HUES48 (cell line): Measurements from ENCODE around the gene VSTM5.

Source experiments
- H3K27ac ChIP-seq: one replicate; pipeline ENCODE4 v1.7.0; 2013; ENCODE audit warnings: low read depth, low read length, inconsistent platforms
- H3K27me3 ChIP-seq: 2 replicates; pipeline ENCODE4 v1.6.1; 2013; ENCODE audit warnings: mild to moderate bottlenecking, low read length; ENCODE audit not compliant: control insufficient read depth, insufficient read depth
- H3K36me3 ChIP-seq: 2 replicates; pipeline ENCODE4 v1.6.1; 2013; ENCODE audit warnings: low read length; ENCODE audit not compliant: control insufficient read depth, insufficient read depth
- H3K4me1 ChIP-seq: 2 replicates; pipeline ENCODE4 v1.6.1; 2013; ENCODE audit warnings: mild to moderate bottlenecking, low read length; ENCODE audit not compliant: control insufficient read depth, insufficient read depth
- H3K4me3 ChIP-seq: 2 replicates; pipeline ENCODE4 v1.5.1; 2013; ENCODE audit warnings: mild to moderate bottlenecking, low read depth, low read length
- H3K9ac ChIP-seq: 2 replicates; pipeline ENCODE4 v1.6.1; 2013; ENCODE audit warnings: mild to moderate bottlenecking, low read depth, low read length, moderate library complexity
- H3K9me3 ChIP-seq: 2 replicates; pipeline ENCODE4 v1.6.1; 2013; ENCODE audit warnings: low read length; ENCODE audit not compliant: control insufficient read depth, insufficient read depth

Gene VSTM5

GRCh38 chr11:93842034-93842433, 8.4 kb downstream of the VSTM5 start:
- Histone ChIP-seq H3K27me3 (no peaks in the 10 kb centered on the region), H3K36me3 (no peaks in the 10 kb centered on the region), H3K4me1 (no peaks in the 10 kb centered on the region), H3K27ac (no peak overlapping the region), H3K9ac (no peak overlapping the region), H3K4me3 (no peak overlapping the region), H3K9me3 (no peaks in the 10 kb centered on the region)

GRCh38 chr11:93841446-93841845, 9.0 kb downstream of the VSTM5 start:
- H3K27ac ChIP-seq: no peak overlapping the region
- H3K9me3 ChIP-seq: no peaks in the 10 kb centered on the region
- no peak overlapping the region for H3K4me3 ChIP-seq
- H3K27me3 ChIP-seq: no peaks in the 10 kb centered on the region
- H3K36me3 ChIP-seq: no peaks in the 10 kb centered on the region
- H3K9ac ChIP-seq: no peak overlapping the region
- H3K4me1 ChIP-seq: no peaks in the 10 kb centered on the region

GRCh38 chr11:93840981-93841380, 9.4 kb downstream of the VSTM5 start:
- H3K4me1 ChIP-seq: no peaks in the 10 kb centered on the region
- H3K9me3 ChIP-seq: no peaks in the 10 kb centered on the region
- H3K27ac ChIP-seq: no peak overlapping the region
- no peak overlapping the region for H3K9ac ChIP-seq
- no peak overlapping the region for H3K4me3 ChIP-seq
- H3K36me3 ChIP-seq: no peaks in the 10 kb centered on the region
- H3K27me3 ChIP-seq: no peaks in the 10 kb centered on the region

GRCh38 chr11:93840180-93840579, 10.2 kb downstream of the VSTM5 start:
- Histone ChIP-seq H3K9ac (no peak overlapping the region), H3K27ac (no peak overlapping the region), H3K27me3 (no peaks in the 10 kb centered on the region), H3K4me1 (no peaks in the 10 kb centered on the region), H3K4me3 (no peak overlapping the region), H3K36me3 (no peaks in the 10 kb centered on the region), H3K9me3 (no peaks in the 10 kb centered on the region)

GRCh38 chr11:93838967-93839366, 11.5 kb downstream of the VSTM5 start:
- no peaks in the 10 kb centered on the region for H3K27me3 ChIP-seq
- no peaks in the 10 kb centered on the region for H3K9me3 ChIP-seq
- no peaks in the 10 kb centered on the region for H3K4me1 ChIP-seq
- no peaks in the 10 kb centered on the region for H3K36me3 ChIP-seq
- no peak overlapping the region for H3K27ac ChIP-seq
- no peak overlapping the region for H3K4me3 ChIP-seq
- no peak overlapping the region for H3K9ac ChIP-seq

GRCh38 chr11:93832780-93833179, 17.6 kb downstream of the VSTM5 start:
- no peak overlapping the region for H3K4me3 ChIP-seq
- H3K27ac ChIP-seq: no peak overlapping the region
- H3K9ac ChIP-seq: no peak overlapping the region
- no peaks in the 10 kb centered on the region for H3K27me3 ChIP-seq
- H3K4me1 ChIP-seq: no peaks in the 10 kb centered on the region
- no peaks in the 10 kb centered on the region for H3K9me3 ChIP-seq
- H3K36me3 ChIP-seq: no peaks in the 10 kb centered on the region

GRCh38 chr11:93831343-93832127, 18.9 kb downstream of the VSTM5 start:
- Histone ChIP-seq H3K36me3 (no peaks in the 10 kb centered on the region), H3K4me1 (no peaks in the 10 kb centered on the region), H3K9me3 (no peaks in the 10 kb centered on the region)

GRCh38 chr11:93829598-93829997, 20.8 kb downstream of the VSTM5 start:
- no peak overlapping the region for H3K4me3 ChIP-seq
- H3K4me1 ChIP-seq: no peaks in the 10 kb centered on the region
- no peak overlapping the region for H3K27ac ChIP-seq
- H3K36me3 ChIP-seq: no peaks in the 10 kb centered on the region
- no peaks in the 10 kb centered on the region for H3K9me3 ChIP-seq
- no peak overlapping the region for H3K9ac ChIP-seq
- no peaks in the 10 kb centered on the region for H3K27me3 ChIP-seq

More at GRCh38 chr11:93831343-93832127, 18.9 kb downstream of the VSTM5 start:
- Histone ChIP-seq H3K4me3 (no peak overlapping the region), H3K9ac (no peak overlapping the region), H3K27ac (no peak overlapping the region), H3K27me3 (no peaks in the 10 kb centered on the region)

- no peak overlapping the region for H3K9ac ChIP-seq
- no peak overlapping the region for H3K27ac ChIP-seq
- H3K36me3 ChIP-seq: no peaks in the 10 kb centered on the region
- H3K27me3 ChIP-seq: no peaks in the 10 kb centered on the region
- H3K9me3 ChIP-seq: no peaks in the 10 kb centered on the region
- H3K4me3 ChIP-seq: no peak overlapping the region
- H3K4me1 ChIP-seq: no peaks in the 10 kb centered on the region
These were observed 23.1 kb downstream of the VSTM5 start for GRCh38 chr11:93827363-93827762.

- peaks cover 17% of the 10 kb centered on the region for H3K4me1 ChIP-seq
- no peak overlapping the region for H3K4me3 ChIP-seq
- H3K9me3 ChIP-seq: no peaks in the 10 kb centered on the region
- no peak overlapping the region for H3K9ac ChIP-seq
- no peak overlapping the region for H3K27ac ChIP-seq
- no peaks in the 10 kb centered on the region for H3K36me3 ChIP-seq
- H3K27me3 ChIP-seq: no peaks in the 10 kb centered on the region
These were observed 27.2 kb downstream of the VSTM5 start for GRCh38 chr11:93823210-93823609.

- H3K9me3 ChIP-seq: no peaks in the 10 kb centered on the region
- no peak overlapping the region for H3K9ac ChIP-seq
- no peaks in the 10 kb centered on the region for H3K36me3 ChIP-seq
- peaks cover 17% of the 10 kb centered on the region for H3K4me1 ChIP-seq
- H3K4me3 ChIP-seq: no peak overlapping the region
- no peak overlapping the region for H3K27ac ChIP-seq
- no peaks in the 10 kb centered on the region for H3K27me3 ChIP-seq
These were observed 28.1 kb downstream of the VSTM5 start for GRCh38 chr11:93822359-93822758.
